HFF-Myc (cell line): ENCODE results near the gene MFSD6.

ENCODE experiments used
- DNase-seq: peaks from one replicate; pipeline ENCODE4 v3.0.0-alpha.2; 2011; ENCODE audit warnings: low read depth; ENCODE audit errors: extremely low read depth
- H3K4me3 ChIP-seq: replicated peaks from 2 replicates; pipeline ENCODE4 v1.5.1; 2011; ENCODE audit warnings: low read depth, mild to moderate bottlenecking, control low read depth, low read length
- CTCF ChIP-seq: IDR thresholded peaks from 2 replicates; pipeline ENCODE4 v1.5.1; 2012; ENCODE audit warnings: mild to moderate bottlenecking, low read depth, low read length, control low read depth; ENCODE audit errors: missing control alignments

The MFSD6 gene

GRCh38 chr2:190535121-190535439 is 126.9 kb downstream of the MFSD6 start:
- TF ChIP-seq CTCF, result no peak
- peak overlapping the region; percentile 53 for H3K4me3 ChIP-seq
- no peak for DNase-seq

GRCh38 chr2:190535586-190535985 is 127.4 kb downstream of the MFSD6 start:
- no peak for TF ChIP-seq CTCF
- peak overlapping the region; percentile 53; the same call in 1 of the 2 replicates for H3K4me3 ChIP-seq
- DNase-seq, result no peak

- no peak overlapping the region for H3K4me3 ChIP-seq
- DNase-seq, result no peak
- no peak for TF ChIP-seq CTCF
These were observed 129.6 kb downstream of the MFSD6 start for GRCh38 chr2:190537765-190538164.

- DNase-seq, result no peak
- no peak overlapping the region for H3K4me3 ChIP-seq
- TF ChIP-seq CTCF, result no peak
These were observed 130.0 kb downstream of the MFSD6 start for GRCh38 chr2:190538201-190538600.

- no peak overlapping the region for H3K4me3 ChIP-seq
- DNase-seq, result no peak
- no peak for TF ChIP-seq CTCF
These were observed 131.9 kb downstream of the MFSD6 start for GRCh38 chr2:190540048-190540447.

- DNase-seq, result no peak
- TF ChIP-seq CTCF, result no peak
- H3K4me3 ChIP-seq, result no peak overlapping the region
These were observed 136.9 kb downstream of the MFSD6 start for GRCh38 chr2:190545093-190545492.

- no peak overlapping the region for H3K4me3 ChIP-seq
- no peak for DNase-seq
- TF ChIP-seq CTCF, result no peak
These were observed 137.6 kb downstream of the MFSD6 start for GRCh38 chr2:190545555-190546385.
